Fibroblast of skin of abdomen (primary cell): ENCODE measurements around the gene GRAMD4.

ENCODE experiments used
- DNase-seq: peaks from one replicate; pipeline ENCODE4 v3.0.0-alpha.2; 2013

The GRAMD4 gene

DNA sequence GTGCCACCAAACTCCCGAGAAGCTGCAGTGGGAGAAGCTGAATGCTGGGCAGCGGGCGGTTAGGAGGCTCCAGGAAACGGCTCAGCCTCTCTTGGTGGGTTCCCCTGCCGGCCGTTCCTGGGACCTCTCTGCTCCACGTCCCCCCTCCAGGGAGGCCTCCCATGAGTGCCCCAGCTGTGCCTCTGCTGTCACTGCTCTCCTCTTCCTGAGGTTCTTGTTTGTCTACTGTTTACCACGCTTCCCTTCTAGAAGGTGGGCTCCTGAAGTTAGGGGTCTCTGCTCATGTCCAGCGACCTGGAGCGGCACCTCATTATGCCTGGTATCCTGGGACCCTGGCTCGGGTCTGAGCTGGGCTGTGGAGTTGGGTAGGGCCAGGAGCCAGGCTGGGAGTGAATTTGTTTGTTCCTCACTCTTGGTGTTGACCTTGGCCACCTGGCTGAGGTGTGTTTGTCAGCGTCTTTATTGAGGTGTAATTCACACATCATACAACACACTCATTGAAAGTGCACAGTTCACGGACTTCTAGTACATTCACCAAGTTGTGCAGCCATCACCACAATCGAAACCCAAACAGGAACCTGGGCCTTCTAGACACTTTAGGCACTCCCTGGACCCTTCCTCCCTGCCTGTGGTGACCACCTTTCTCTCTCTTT is 37.8 kb upstream of the GRAMD4 start:
- no peak for DNase-seq

DNA sequence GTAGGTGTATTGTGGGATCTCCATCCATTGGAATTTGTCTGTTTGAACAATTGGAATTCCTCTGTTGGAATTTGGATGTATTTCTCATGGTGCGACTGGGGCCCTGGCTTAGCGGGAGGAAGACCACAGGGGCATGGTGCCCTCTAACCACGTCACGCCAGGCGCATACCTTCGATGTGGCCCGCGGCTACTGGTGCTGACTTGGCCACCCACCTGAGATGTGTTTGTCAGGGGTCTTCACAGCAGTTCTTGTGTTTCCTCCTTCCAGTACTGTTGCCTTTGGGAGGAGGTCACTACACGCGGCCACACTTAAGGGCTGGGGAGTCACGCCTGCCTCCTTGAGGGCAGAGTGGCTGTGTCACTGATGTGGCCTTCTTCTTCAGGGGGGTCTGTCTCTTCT is 36.6 kb upstream of the GRAMD4 start:
- DNase-seq = no peak

DNA sequence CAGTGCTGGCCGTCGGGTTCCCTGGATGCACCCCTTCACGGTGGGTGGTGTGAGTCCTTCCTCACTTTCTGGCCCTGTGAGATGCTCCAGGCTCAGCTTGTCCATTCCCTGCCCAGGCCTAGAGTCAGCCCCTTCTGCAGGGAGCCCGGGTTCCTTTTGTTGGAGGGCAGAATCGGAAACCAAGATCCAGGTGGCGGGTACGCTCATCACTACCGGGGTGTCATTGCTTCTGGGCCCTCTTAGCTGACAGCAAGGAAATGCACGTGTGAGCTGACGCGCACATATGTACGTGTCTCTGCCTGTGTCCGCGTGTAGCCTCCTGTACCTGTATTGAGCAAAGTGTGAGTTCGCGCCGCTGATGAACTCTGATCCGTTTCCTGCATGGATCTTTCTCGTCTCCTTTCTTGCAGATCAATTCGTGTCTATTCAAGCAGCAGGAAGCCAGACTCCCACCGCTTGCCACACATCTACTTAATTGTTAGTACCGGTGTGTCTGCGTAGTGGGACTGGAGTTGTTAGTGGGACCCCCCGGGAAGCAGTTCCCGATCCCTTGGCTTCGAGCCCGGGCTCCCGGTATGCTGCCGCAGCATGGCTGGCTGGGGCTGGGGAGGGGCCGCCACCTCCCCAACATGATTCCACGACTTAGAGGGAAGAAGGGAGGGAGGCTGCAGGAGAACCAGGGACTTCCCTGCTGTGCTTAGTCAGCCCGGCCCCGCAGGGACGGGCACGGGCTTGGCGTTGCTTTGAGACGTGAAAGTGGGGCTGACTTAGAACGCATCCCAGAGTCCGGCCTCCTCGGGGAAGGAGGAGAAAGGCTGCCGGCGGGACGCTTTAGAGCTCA is 35.9 kb upstream of the GRAMD4 start:
- DNase-seq = peak; percentile 54

DNA sequence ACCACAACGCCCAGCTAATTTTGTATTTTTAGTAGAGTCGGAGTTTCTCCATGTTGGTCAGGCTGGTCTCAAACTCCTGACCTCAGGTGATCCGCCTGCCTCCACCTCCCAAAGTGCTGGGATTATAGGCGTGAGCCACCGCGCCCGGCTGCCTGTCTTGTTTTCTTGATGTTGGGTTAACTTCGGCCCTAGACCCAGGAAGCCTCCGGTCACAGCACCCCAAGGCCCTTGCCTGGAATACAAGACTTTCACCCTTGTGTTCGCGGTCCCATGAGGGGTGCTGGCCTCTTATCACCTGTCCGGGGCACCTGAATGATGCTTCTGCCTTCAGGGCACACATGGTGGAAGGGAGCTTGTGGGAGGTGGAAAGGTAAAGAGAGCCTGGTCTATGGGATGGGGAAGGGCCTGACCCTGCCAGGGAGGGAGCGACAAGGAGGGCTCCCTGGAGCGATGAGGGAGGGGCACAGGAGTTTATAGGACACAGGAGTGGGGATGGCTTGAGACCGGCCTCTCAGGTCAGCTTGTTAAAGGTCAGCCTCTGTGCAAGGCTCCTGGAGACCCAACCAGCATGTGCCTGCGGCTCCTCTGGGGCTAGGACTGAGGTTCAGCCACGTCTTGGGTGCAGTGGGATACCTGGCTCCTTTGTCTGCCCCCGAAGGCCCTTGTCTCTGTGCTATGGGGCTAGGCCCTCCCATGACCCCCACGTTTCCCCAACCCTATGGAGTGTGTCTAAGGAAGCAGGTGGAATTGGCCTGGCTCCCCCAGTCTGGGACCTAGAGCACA is 34.7 kb upstream of the GRAMD4 start:
- no peak for DNase-seq

DNA sequence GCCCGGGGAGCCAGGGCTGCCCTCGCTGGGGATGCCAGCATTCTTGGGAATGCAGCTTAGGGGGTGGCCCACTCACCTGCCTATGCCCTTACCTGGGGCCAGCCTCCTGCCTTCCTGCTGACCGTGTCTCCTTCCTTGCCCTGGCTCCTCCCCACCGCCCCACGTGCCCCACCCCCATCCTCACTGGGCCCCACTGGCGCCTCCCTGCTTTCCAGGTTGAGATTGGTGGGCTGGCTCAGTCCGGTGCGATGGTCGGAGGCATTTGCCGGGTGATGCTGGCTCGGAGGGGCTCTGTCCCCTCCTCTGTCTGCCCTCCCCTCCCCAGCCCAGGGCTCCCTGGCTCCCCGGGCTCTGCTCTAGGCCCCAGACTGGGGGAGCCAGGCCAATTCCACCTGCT is 34.1 kb upstream of the GRAMD4 start:
- no peak for DNase-seq

DNA sequence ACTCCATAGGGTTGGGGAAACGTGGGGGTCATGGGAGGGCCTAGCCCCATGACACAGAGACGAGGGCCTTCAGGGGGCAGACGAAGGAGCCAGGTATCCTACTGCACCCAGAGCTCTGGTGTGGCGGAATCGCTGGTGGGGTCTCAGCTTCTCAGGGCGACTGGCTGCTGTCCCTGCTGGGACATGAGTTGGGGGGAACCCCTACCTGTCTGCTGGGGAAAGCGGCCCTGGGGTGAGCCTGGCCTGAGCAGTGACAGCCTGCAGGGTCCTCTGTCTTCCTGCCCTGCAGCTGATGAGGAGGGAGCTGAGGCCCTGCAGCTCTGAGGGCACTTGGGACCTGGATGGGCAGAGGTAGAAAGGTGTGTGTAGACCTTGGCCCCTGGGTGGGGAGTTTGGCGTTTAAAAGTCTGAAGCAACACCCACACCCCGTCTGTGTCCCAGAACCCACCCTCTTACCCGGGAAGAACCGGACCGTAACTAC is 33.6 kb upstream of the GRAMD4 start:
- DNase-seq = no peak

DNA sequence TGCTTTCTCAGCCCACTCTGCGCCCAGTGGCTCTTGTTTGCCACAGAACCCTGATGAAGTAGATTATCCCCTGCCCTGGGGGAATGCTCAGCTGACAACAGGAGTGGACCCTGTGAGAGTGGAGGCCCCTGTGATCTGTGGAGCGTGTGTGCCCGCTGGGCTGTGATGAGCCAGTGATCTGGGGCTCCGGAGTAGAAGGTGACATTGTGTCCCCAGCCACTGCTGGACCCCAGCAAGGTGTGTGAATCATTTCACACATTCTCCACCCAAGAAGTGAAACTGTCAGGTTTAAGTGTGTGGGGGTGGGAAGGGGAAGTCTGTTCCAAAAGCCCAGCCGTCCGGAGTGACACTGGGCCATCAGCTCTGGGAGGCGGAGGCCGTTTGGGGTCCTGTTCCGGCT is 33.1 kb upstream of the GRAMD4 start:
- DNase-seq = no peak

DNA sequence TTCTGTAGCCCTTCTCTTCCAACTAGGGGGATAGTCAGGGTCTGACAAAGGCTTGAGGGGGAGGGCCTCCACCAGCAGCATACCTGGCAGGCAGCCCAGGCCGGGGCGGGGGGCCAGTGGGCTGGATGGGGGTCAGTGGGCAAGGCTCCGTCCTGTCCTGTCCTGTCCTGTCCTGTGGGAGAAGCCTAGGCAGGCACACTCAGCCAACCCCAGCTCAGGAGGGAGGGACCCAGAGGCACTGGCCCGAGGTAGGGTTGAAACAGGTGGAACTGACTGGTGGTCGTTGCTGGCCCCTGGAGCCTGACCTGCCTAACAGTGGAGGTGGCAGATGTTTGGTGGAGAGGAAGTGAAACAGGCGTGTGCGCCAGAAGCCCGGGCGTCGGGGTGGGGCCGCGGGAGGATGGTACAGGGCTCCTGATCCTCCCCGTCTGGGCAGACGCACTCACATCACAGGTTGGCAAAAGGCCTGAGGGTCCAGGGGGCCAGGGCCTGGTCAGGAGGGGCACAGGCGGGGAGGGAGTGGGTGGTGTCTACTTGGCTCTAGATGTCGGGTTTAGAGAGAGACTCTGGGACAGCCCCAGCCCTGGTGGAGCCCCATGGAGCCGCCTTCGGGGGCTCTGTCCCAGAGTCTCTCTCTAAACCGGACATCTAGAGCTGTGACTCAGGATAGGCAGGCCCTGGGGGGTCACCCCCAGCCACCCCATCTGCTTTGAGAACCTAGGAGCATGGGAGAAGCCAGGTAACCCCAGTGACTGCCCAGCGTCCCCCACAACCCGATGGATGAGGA is 32.5 kb upstream of the GRAMD4 start:
- DNase-seq = no peak

DNA sequence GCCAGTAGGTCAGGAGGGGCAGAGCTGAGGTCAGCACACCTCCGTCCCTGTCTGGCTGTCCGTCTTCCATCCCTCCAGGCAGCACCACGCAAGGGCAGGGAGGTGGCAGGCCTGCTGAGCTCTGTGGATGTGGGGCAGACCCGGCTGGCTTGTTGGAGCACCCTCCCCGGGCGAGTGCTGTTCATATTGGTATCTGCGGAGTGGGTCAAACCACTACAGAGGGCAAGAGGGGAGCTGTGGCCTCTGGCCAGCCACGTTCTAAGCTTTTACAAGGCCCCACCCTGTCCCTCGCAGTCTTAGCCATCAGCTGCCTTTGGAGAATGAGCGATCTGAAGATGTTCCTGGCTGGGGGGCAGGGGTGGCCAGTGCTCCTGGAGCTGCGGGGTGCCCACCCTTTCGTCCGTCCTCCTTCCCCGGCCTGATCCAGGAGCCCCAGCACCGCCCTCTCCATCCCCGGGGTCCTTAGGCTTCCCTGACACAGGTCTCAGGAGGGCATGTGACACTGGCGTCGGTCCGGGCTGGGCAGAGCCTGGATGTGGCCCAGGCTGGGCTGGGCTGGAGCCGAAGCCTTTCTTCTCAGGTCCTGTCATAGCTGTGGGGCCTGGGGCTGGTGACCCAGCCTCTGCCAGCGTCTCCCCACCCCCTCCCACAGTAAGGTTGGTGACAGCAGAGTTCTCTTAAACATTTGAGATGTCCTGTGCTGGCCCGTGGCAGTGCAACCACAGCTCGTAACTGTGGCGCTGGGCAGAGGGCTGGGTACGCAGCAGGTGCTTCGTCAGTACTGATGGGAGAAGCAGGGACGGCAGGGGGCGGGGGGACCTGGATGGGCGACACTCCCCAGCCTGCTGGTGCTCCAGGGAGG is 31.7 kb upstream of the GRAMD4 start:
- DNase-seq = no peak

DNA sequence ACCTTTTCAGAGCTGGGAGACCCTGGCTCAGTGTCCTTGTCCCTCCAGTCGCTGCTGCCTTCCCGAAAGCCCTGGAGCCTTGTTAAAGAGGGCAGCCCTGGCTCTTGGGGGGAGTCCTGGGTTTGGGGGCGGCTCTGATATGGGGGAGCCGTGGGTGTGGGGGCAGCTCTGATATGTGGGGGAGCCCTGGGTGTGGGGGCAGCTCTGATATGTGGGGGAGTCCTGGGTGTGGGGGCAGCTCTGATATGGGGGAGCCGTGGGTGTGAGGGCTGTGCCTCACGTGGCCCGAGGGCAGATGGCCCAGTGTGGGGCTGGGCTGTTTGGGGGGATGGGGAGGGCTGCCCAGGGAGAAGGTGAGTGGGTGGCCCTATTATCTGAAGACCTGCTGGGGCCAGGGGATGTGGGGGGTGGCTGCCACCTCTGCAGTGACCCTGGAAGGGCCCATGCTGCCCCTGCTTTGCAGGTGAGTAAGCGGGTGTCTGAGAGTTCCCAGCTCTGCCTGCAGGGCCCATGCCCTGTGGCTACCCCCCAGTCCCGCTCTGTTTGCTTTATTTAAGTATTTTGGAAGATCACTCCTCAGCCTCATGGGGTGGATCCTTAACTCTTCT is 30.9 kb upstream of the GRAMD4 start:
- DNase-seq = no peak

DNA sequence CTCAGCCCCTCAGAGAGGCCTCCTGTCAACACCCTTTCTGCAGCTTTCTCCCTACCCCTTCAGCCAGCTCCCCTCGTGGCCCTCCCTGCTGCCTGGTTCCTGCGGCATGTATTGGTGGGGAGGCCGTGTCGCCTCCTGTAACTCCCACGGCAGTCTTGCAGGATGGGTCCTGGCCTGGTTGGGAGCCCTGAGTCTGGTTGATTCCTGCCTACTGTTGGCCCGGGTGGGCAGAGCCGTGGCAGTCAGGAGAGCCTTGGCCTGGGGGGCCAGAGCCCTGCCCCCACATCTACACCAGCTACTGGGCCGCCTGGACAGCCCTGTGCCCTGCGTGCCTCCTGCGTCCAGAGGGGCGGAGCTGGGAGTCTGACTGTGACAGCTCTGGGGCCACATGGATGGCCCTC is 30.3 kb upstream of the GRAMD4 start:
- DNase-seq = no peak

DNA sequence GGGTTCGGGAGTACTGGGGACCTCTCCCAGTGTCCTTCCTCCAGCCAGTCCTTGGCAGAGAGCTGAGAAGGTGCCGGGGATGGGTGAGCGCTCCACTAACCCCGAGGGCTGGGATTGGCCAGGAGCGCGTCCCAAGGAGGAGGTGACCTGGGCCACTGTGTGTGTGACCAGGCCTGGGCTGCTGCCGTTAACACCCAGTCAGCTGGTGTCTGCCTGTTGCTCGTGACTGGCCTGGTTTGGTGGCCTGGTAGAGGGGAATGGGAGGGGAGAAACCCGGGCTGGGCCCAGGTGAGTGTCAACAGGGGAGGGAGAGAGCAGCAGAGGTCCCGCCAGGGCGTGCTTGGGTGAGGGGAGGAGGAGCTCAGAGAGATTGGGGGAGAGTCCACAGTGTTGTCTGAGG is 29.9 kb upstream of the GRAMD4 start:
- no peak for DNase-seq

DNA sequence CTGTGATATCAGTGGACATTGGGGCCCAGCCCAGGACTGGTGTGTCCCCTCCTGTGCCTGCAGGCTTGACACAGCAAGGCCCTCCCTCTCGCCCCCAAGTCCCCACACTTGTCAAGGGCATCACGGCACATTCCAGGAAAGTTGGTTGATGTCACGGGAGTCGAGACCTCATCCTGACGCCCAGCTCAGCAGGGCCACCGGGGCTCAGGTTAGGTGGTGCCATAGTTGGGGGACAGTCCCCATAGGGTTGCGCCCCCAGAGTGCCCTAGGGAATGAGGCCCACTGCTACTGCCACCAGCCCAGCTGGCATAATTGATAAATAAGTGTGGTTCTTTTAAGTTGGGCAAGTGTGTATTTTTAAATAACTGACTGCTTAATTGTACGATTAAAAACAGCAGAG is 28.3 kb upstream of the GRAMD4 start:
- DNase-seq = no peak

DNA sequence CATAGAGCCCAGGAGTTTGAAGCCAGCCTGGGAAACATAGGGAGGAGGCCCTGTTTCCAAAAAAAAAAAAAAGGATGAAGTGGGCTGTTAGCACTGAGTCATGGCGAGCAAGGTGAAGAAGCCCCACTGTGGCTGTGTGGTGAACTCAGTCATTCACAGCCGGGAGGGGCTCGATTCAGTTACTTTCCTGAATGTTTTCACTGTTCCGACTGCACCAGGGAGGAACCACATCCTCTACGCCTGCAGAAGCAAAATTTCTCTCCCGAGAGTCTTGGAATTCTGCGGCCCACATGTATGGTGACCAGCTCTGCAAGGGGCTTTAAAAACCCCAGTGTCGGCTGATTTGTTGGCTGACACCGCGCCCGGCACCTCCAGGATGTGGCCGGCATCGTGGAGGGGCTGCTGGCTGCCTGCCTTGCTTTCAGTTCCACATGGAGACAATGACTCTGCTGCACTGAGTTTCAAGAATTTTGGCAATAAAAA is 27.8 kb upstream of the GRAMD4 start:
- peak; percentile 93 for DNase-seq

DNA sequence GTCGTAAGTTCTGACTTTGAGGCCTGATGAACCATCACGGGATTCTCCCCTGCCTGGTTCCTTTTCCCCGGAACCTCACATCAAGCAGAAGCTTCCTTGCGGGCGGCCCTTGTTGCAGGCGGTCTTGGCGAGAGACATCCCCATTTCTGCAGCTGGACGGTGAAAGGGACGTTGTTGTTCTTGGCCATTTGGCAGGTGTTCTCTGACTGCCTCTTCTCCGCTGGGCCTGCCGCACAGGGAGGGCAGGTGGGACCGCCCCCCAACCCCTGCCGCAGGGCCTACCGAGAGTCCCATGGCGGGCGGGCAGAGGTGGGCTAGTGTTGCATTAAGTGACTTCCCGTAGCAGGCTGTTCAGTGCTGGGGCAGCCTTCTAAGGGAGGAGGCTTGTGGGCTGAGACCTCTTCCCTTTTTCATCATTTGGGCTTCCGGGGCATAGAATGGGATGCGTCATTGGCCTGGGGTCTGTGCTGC is 26.9 kb upstream of the GRAMD4 start:
- DNase-seq = no peak

DNA sequence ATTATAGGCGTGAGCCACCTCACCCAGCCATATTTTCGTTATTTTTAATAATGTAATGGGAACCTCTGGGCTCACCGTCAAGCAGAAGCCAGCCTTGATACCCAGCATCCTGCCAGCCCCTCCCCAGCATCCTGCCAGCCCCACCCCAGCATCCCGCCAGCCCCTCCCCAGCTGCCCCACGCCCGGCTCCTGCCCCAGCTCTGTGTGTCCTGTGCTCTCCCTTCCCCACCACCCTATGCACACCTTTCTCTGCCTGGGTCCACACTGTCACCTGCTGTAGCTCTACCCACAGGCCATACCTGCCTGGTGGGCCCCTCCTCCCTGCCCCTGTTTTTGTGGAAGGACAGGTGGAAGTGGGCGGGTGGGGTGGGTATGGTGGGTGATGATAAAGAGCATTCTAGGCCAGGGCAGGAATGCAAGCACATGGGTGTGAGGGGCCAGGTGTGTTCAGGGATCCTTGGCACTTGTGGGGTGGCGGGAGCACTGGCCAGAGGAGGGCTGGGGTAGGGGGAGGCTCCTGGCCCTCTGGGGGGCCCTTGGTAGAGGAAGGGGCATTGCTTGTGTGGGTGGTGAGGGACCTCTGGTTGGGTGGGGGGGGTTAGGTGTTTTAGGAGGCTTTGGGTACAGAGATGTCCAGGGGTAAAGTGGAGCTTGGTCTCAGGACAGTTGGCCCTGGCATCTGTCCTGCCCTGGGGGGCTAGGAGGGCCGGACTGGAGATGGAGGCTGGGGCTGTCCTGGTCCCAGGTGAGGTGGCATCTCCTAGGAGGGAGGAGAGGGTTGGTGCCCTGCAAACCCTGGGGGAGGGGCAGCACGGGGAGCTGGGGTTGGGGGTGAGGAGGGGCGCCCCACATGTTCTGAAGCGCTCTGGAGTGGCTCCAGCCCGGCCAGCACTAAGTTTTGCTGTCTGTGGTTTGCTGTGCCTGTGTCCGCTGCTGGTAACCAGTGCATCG is 25.9 kb upstream of the GRAMD4 start:
- DNase-seq = no peak

DNA sequence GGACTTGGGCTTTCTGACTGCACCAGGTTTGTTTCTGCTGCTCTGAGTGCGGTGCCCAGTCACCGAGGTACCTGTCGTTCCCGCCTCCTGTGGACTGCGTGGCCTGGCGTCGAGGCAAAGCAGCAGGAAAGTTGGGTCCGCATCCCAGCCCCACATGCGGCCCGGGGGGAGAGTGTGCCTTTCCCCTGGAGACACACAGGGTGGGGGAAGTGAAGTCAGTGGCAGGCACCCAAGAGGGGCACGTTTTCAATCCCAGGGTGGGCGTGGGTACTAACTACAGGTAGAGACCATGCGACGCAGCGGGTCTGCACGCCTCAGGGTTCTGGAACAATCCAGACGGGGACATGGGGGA is 25.3 kb upstream of the GRAMD4 start:
- no peak for DNase-seq

DNA sequence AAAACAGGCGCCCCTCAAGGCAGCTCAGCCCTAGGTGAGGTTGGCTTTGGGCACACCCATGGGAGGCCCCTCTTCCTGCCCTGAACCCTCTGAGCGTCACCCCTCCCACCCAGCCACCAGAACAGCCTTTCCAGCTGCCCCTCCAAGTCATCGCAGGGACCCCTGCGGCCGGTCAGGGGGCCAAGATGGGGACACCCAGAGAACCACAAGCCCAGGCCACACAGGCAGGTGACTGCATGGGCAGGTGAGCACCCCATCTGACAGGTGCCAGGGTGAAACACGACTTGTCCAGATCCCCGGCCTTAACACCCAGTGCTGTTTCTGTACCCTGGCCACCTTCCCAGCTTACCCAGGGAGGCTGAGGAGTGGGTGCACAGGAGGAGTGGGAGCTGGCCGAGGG is 24.6 kb upstream of the GRAMD4 start:
- no peak for DNase-seq

DNA sequence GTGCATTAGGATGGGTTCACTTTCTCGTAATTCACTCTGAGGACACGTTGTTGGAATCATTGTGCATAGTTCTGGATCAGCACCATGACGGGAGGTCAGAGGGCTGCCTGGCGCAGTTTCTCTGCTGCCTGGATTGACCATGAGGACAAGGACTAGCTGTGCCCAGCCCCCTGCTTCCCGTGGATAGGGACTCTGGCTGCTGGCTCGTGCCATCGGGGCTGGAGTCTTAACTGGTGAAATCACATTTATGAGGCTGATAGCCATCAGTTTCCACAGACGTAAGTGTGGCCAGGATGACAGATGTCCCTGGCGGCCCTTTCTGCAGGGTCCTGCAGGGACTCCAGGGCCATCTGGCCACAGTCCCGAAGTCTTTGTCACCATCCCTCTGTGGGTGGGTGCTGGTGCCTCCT is 24.1 kb upstream of the GRAMD4 start:
- no peak for DNase-seq

DNA sequence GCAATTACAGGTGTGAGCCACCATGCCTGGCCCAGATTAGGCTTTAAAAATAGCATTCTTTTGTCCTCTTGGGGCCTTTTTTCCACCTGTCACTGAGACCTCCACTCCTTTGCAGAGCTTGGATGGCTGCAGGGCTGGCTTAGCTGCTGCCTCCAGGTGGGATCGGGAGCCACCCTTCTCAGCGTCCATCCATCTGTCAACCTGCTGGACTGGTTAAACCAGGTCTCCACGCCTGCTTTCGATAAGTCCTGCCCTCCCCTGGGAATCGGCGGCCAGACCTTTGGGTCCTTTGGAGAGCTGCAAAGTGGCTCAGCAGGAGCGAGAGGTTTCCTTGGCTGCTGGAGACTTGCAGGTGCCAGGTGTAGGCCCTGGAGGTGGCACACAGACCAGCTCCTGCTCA is 23.4 kb upstream of the GRAMD4 start:
- no peak for DNase-seq
